Esophagus muscularis mucosa (tissue), 4 donors: ENCODE results near the gene ETV3. TPM values are rescaled to one million over a fixed set of nuclear protein-coding genes. Genes with fewer than 3 reads are reported as not detected.

ENCODE experiments used
- DNase-seq: peaks from one replicate; pipeline ENCODE4 v3.0.0-alpha.2; 2017; ENCODE audit errors: extremely low spot score
- H3K27ac ChIP-seq, 4 donors: fragments of 200-600 bp; sonication (generic); replicated peaks in 1 of 4; 1 replicate in 3 of 4; 2 replicates in 1 of 4; pipeline ENCODE4 v1.5.1; 2016 to 2019; ENCODE audit warnings: mild to moderate bottlenecking in 1 of 4
- H3K27me3 ChIP-seq, 4 donors: fragments of 200-600 bp; sonication (generic); one replicate each; pipeline versions ENCODE4 v1.5.1 to v1.6.0; 2016 to 2019
- H3K36me3 ChIP-seq, 4 donors: fragments of 200-600 bp; sonication (generic); one replicate each; pipeline ENCODE4 v1.5.1; 2016 to 2019
- H3K4me1 ChIP-seq, 4 donors: fragments of 200-600 bp; sonication (generic); one replicate each; pipeline ENCODE4 v1.5.1; 2016 to 2019
- H3K4me3 ChIP-seq, 4 donors: fragments of 200-600 bp; sonication (generic); 1 replicate in 2 of 4; 2 replicates in 2 of 4; pipeline ENCODE4 v1.5.1; 2016 to 2019; ENCODE audit warnings: mild to moderate bottlenecking in 4 of 4, moderate library complexity in 1 of 4
- H3K9me3 ChIP-seq, 4 donors: fragments of 200-600 bp; sonication (generic); 1 replicate in 3 of 4; 2 replicates in 1 of 4; pipeline ENCODE4 v1.5.1; 2016 to 2019
- CTCF ChIP-seq, 3 experiments: fragments of 200-600 bp in 2 of 3; fragments of 450-650 bp in 1 of 3; sonication (generic) in 2 of 3; IDR thresholded peaks; one replicate each; pipeline ENCODE4 v1.5.1; 2017 to 2019; ENCODE audit warnings: antibody characterized with exemption in 3 of 3, mild to moderate bottlenecking in 2 of 3, moderate library complexity in 1 of 3
- EP300 ChIP-seq: sonication (generic); formaldehyde crosslinking; IDR thresholded peaks from one replicate; pipeline ENCODE4 v1.6.1; 2017; ENCODE audit warnings: antibody characterized with exemption
- POLR2A ChIP-seq: fragments of 450-650 bp; IDR thresholded peaks from one replicate; pipeline ENCODE4 v1.6.1; 2017; ENCODE audit warnings: antibody characterized with exemption, moderate library complexity, mild to moderate bottlenecking, low read depth
- POLR2AphosphoS5 ChIP-seq, 2 donors: sonication (generic); formaldehyde crosslinking; IDR thresholded peaks; one replicate each; pipeline ENCODE4 v1.6.1; 2017; ENCODE audit warnings: antibody characterized with exemption in 2 of 2
- WGBS: methylation state at CpG from one replicate; pipeline ENCODE4 v1.1.5; 2018; 5-methylcytosine and 5-hydroxymethylcytosine counted together
- intact Hi-C: fragments of 100-400 bp; cut with DNase I; formaldehyde crosslinking; loops from one replicate; pipeline ENCODE4 v1.15.1; 2023
- total RNA-seq, 4 donors: library from RNA; depleted of rRNA; stranded (reverse); fragments of >200 nt; gene quantifications; one replicate each; pipeline versions ENCODE4 v1.1.0 to v1.2.1, GENCODE V29; 2016

Gene ETV3
- total RNA-seq, 4 donors from 2014 or later = 16.6 to 20.0 (median 19.2) TPM

GRCh38 chr1:157134442-157134841, 3.8 kb downstream of the ETV3 start:
- TF ChIP-seq POLR2AphosphoS5 (IDR thresholded peaks at IDR 0.05) (no peak), CTCF (IDR thresholded peaks at IDR 0.05) (no peak), POLR2A (no peak), EP300 (no peak)
- Histone ChIP-seq H3K4me1 (peaks cover 16 to 37% (median 27%) of the 10 kb centered on the region in 4 donors), H3K4me3 (no peak overlapping the region), H3K27ac (no peak overlapping the region), H3K9me3 (no peaks in the 10 kb centered on the region), H3K27me3 (no peaks in the 10 kb centered on the region), H3K36me3 (peaks cover 46 to 68% (median 65%) of the 10 kb centered on the region in 4 donors)
- DNase-seq = no peak
- 89% methylated on average over 4 of the region's 4 CpGs for WGBS
- intact Hi-C loops = no loop called here

DNA sequence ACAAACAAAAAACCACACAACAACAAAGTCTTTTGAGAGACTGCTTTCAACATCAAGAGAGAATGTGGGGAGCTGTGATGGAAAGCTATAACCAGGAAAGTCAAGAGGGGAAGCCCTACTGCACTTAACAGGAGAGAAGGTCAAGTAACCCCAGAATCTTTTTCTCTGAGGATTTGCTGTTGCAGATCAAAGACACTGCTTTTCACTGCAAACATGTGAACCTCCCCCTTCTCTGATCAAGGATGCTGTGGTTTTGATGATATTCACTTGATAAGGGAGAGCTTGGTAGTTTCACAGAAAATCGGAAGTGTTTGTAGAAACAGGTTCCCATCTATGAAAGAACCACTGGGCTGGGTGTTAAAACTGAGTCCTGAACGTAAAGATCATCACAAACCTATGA, 4.8 kb downstream of the ETV3 start:
- Histone ChIP-seq H3K4me1 (peaks cover 16 to 28% (median 20%) of the 10 kb centered on the region in 4 donors), H3K27ac (no peak overlapping the region), H3K36me3 (peaks cover 46 to 79% (median 71%) of the 10 kb centered on the region in 4 donors), H3K9me3 (no peaks in the 10 kb centered on the region), H3K4me3 (no peak overlapping the region), H3K27me3 (no peaks in the 10 kb centered on the region)
- no peak for DNase-seq
- intact Hi-C loops = no loop called here
- no peak for TF ChIP-seq POLR2A
- TF ChIP-seq POLR2AphosphoS5 (IDR thresholded peaks at IDR 0.05) = no peak
- 64% methylated on average over 2 of the region's 2 CpGs for WGBS

DNA sequence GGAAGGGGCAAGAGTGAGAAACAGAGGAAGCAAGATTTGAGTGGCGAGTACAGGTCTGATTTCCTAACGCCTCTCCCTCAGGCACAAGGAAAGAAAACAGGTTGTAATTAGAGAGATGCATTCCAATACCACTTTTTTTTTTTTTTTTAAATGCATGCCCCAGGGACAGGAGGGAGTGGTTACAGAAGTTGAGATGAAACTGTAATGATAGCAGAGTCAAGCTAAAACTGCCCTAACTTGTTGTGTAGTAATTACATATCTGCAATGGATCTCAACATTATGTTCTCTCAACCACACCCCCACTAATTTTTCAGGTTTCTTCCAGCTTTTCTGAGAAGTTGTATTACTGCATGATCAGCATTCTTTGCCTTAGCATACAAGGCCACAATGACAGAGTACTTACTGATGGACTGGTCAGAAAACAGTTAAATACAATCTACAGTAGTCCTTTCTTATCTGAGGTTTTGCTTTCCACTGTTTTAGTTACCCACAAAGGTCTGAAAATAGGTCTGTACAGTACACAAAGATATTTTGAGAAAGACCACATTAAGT, 5.5 kb downstream of the ETV3 start:
- DNase-seq = no peak
- 68% methylated on average over 2 of the region's 2 CpGs for WGBS
- Histone ChIP-seq H3K27me3 (no peaks in the 10 kb centered on the region), H3K9me3 (no peaks in the 10 kb centered on the region), H3K4me1 (peaks cover 16 to 27% (median 20%) of the 10 kb centered on the region in 4 donors), H3K27ac (no peak overlapping the region), H3K4me3 (no peak overlapping the region), H3K36me3 (peaks cover 46 to 86% (median 77%) of the 10 kb centered on the region in 4 donors)
- intact Hi-C loops = no loop called here
- no peak for TF ChIP-seq POLR2A
- no peak for TF ChIP-seq POLR2AphosphoS5 (IDR thresholded peaks at IDR 0.05)
- no peak for TF ChIP-seq EP300
- no peak for TF ChIP-seq CTCF (IDR thresholded peaks at IDR 0.05)

- TF ChIP-seq POLR2AphosphoS5 (IDR thresholded peaks at IDR 0.05) (no peak), EP300 (no peak), POLR2A (no peak), CTCF (IDR thresholded peaks at IDR 0.05) (no peak)
- no peak for DNase-seq
- Histone ChIP-seq H3K36me3 (peaks cover 46 to 92% (median 83%) of the 10 kb centered on the region in 4 donors), H3K4me1 (peaks cover 14 to 22% (median 15%) of the 10 kb centered on the region in 4 donors), H3K27me3 (no peaks in the 10 kb centered on the region), H3K9me3 (no peaks in the 10 kb centered on the region), H3K4me3 (no peak overlapping the region), H3K27ac (no peak overlapping the region)
- WGBS = 91% methylated on average over 5 of the region's 5 CpGs
- intact Hi-C loops = no loop called here
Observed at GRCh38 chr1:157132111-157132510, 6.1 kb downstream of the ETV3 start.

GRCh38 chr1:157131281-157131680, 6.9 kb downstream of the ETV3 start:
- no peaks in the 10 kb centered on the region for H3K27me3 ChIP-seq
- H3K4me3 ChIP-seq = no peak overlapping the region
- intact Hi-C loops = no loop called here
- H3K4me1 ChIP-seq = peaks cover 5 to 13% (median 7%) of the 10 kb centered on the region in 4 donors
- TF ChIP-seq POLR2A (no peak), EP300 (no peak), POLR2AphosphoS5 (IDR thresholded peaks at IDR 0.05) (no peak)
- H3K36me3 ChIP-seq = peaks cover 46 to 100% (median 89%) of the 10 kb centered on the region in 4 donors
- no peak overlapping the region for H3K27ac ChIP-seq
- 93% methylated on average over 4 of the region's 4 CpGs for WGBS
- no peak for DNase-seq
- H3K9me3 ChIP-seq = no peaks in the 10 kb centered on the region
